ENCODE data around the gene CDH13. TPM values are rescaled to one million over a fixed set of nuclear protein-coding genes. Genes with fewer than 3 reads are reported as not detected.

CDH13 gene
- total and polyA plus RNA-seq, 2 of the 8 experiments (the other 6 are each of a cell fraction or from before 2014, with no cell fraction given) = 2.3 to 2.4 TPM

DNA sequence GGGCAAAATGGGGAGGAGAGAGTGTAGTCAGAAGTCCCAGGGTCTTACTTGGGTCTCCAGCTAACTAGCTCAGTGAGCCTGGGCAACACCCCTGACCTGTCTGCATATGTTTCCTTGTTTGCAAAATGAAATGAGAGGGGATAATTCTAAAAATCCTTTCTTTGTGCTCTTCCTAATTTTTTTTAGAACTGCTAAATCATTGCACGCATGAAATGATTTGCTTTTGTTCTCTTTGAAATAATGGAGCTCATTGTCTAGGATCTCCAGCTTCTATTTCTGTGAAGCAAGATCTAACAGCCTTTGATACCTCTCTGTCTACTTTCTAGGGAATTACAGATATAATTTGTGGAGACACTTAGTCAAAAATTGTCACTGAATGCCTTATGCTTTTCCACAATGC lies 181.3 kb downstream of the CDH13 start (continued):
- no peak for TF ChIP-seq KDM5A (IDR thresholded peaks at IDR 0.05; ENCODE audit: low read length)

DNA sequence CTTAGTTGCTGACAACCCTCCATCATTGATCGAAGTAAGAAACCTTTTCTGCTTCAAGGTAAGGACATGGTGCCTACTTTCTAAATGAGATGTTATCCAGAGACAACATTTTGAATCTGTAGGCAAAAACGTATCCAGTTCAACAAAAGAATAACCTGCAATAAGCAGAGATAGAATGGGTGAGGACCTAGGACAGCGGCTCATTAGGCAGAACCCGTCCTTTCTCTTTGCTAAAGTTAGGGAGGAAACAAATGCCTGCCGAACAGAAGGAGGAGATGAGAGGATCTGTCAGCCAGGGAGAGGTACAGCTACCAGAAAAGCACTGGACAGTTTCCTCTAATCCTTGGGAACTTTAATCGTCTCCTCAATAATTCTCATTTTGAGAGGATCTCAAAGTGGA lies 183.3 kb downstream of the CDH13 start:
- H3K4me3 ChIP-seq (ENCODE audit: extremely low read depth in 1 of 4, insufficient read depth in 2 of 4, low read depth in 3 of 4, low read length in 4 of 4) = no peak overlapping the region
- no peak overlapping the region for H4K8ac ChIP-seq (ENCODE audit: extremely low read depth, insufficient read depth, low read length)
- no peak overlapping the region for H2BK12ac ChIP-seq (ENCODE audit: low read depth, low read length)
- no peaks in the 10 kb centered on the region for H3K23me2 ChIP-seq (ENCODE audit: low read depth, low read length)
- no peak overlapping the region for H2BK15ac ChIP-seq (ENCODE audit: low read length)
- H3K14ac ChIP-seq (ENCODE audit: insufficient read length) = no peak overlapping the region
- no peak overlapping the region for H2AFZ ChIP-seq (ENCODE audit: low read length)
- H3K27ac ChIP-seq (ENCODE audit: low read depth, low read length) = no peak overlapping the region
- no peaks in the 10 kb centered on the region for H3K9me3 ChIP-seq (ENCODE audit: insufficient read depth in 2 of 2, low read depth in 1 of 2, low read length in 1 of 2)
- FAIRE-seq (no peak), DNase-seq (ENCODE audit: low read depth in 1 of 2, low spot score in 2 of 2) (no peak)
- no peaks in the 10 kb centered on the region for H3K79me1 ChIP-seq (ENCODE audit: low read depth, low read length)
- WGBS, 2 experiments (ENCODE audit: extremely low coverage in 1 of 2, insufficient coverage in 1 of 2, insufficient read length in 1 of 2, insufficient replicate concordance in 2 of 2, low coverage in 1 of 2, low lambda C conversion rate in 2 of 2, missing lambda C conversion rate in 1 of 2) = 85% methylated on average over 6 of the region's 6 CpGs; no CpG with 5 or more reads in 1 of the 2 experiments
- H4K5ac ChIP-seq (ENCODE audit: insufficient read length, low read depth, low read length) = no peak overlapping the region
- H2BK5ac ChIP-seq (ENCODE audit: low read depth, low read length) = no peak overlapping the region
- no peaks in the 10 kb centered on the region for H3K79me2 ChIP-seq (ENCODE audit: control insufficient read depth in 1 of 2, insufficient read depth in 2 of 2, low read length in 2 of 2)
- ChIA-PET CTCF (ENCODE audit: partially characterized antibody) (no interaction called here), POLR2A (ENCODE audit: partially characterized antibody) (no interaction called here)
- H4K91ac ChIP-seq (replicated peaks; ENCODE audit: insufficient read length, low read length) = no peak overlapping the region
- no peak overlapping the region for H3K4me2 ChIP-seq (ENCODE audit: insufficient read depth in 1 of 2, low read depth in 2 of 2, low read length in 2 of 2)
- H3K23ac ChIP-seq (ENCODE audit: insufficient read length) = no peak overlapping the region
- H2AK5ac ChIP-seq (ENCODE audit: low read depth, low read length) = no peak overlapping the region
- H3K56ac ChIP-seq (replicated peaks; ENCODE audit: insufficient read length, low read depth, low read length) = no peak overlapping the region
- H3K27me3 ChIP-seq (replicated peaks in 1 of 4; ENCODE audit: control insufficient read depth in 3 of 4, extremely low read depth in 1 of 4, insufficient read depth in 3 of 4, low read length in 3 of 4) = no peaks in the 10 kb centered on the region
- no peak overlapping the region for H3K4ac ChIP-seq (replicated peaks; ENCODE audit: insufficient read length, low read depth, low read length)
- H2BK120ac ChIP-seq (replicated peaks; ENCODE audit: low read depth, low read length) = no peak overlapping the region
- H3K18ac ChIP-seq (ENCODE audit: extremely low read depth, low read length) = no peak overlapping the region
- no peak overlapping the region for H3K9ac ChIP-seq (replicated peaks in 1 of 4; ENCODE audit: extremely low read depth in 1 of 4, low read depth in 3 of 4, low read length in 3 of 4)
- H3K36me3 ChIP-seq (ENCODE audit: control insufficient read depth in 2 of 4, insufficient read depth in 4 of 4, low read length in 3 of 4) = no peaks in the 10 kb centered on the region
- H3K4me1 ChIP-seq (replicated peaks in 1 of 4; ENCODE audit: control insufficient read depth in 3 of 4, insufficient read depth in 4 of 4, low read length in 3 of 4) = no peaks in the 10 kb centered on the region
- no peak overlapping the region for H2BK20ac ChIP-seq (ENCODE audit: low read length)
- no peaks in the 10 kb centered on the region for H4K20me1 ChIP-seq (replicated peaks in 1 of 2; ENCODE audit: control insufficient read depth in 1 of 2, insufficient read depth in 2 of 2, low read length in 2 of 2)
- no peak for TF ChIP-seq RFX5 (IDR thresholded peaks at IDR 0.05; ENCODE audit: borderline replicate concordance, low read depth, low read length)
- TF ChIP-seq BCL11A (IDR thresholded peaks at IDR 0.05; ENCODE audit: low read depth in 2 of 2, low read length in 2 of 2) = no peak
- TF ChIP-seq HDAC2 (IDR thresholded peaks at IDR 0.05; ENCODE audit: borderline replicate concordance in 1 of 2, low read depth in 2 of 2, low read length in 2 of 2) = no peak
- TF ChIP-seq, protein P1, sequence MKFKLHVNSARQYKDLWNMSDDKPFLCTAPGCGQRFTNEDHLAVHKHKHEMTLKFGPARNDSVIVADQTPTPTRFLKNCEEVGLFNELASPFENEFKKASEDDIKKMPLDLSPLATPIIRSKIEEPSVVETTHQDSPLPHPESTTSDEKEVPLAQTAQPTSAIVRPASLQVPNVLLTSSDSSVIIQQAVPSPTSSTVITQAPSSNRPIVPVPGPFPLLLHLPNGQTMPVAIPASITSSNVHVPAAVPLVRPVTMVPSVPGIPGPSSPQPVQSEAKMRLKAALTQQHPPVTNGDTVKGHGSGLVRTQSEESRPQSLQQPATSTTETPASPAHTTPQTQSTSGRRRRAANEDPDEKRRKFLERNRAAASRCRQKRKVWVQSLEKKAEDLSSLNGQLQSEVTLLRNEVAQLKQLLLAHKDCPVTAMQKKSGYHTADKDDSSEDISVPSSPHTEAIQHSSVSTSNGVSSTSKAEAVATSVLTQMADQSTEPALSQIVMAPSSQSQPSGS (IDR thresholded peaks at IDR 0.05; ENCODE audit: low read length) = no peak
- TF ChIP-seq FOSL1 (IDR thresholded peaks at IDR 0.05; ENCODE audit: insufficient read depth, low read depth, low read length) = no peak
- no peak for TF ChIP-seq TEAD4 (IDR thresholded peaks at IDR 0.05; ENCODE audit: low read depth, low read length)
- TF ChIP-seq ASH2L (IDR thresholded peaks at IDR 0.05; ENCODE audit: low read length) = no peak
- TF ChIP-seq SIX5 (IDR thresholded peaks at IDR 0.05; ENCODE audit: low read depth, low read length) = no peak
- TF ChIP-seq RXRA (IDR thresholded peaks at IDR 0.05; ENCODE audit: insufficient read depth, low read depth, low read length) = no peak
- no peak for TF ChIP-seq SRF (IDR thresholded peaks at IDR 0.05; ENCODE audit: low read depth, low read length)
- TF ChIP-seq JUN (IDR thresholded peaks at IDR 0.05; ENCODE audit: low read depth, low read length) = no peak
